GM23338 (cell line): ENCODE measurements around the gene CLEC3B. TPM values are rescaled to one million over a fixed set of nuclear protein-coding genes. Genes with fewer than 3 reads are reported as not detected.
A peak's percentile ranks its signal among the peaks of the same experiment; 100 is the strongest.

ENCODE experiments used
- ATAC-seq: fragments of 200-7000 bp; cut with Tn5 transposase; 3 replicates; pipeline ENCODE4 v1.9.1; 2020
- DNase-seq: peaks from one replicate; pipeline ENCODE4 v3.0.0-alpha.2; 2015; ENCODE audit warnings: low spot score
- H2AFZ ChIP-seq: fragments of 200-600 bp; sonication (generic); 2 replicates; pipeline ENCODE4 v1.8.0; 2016; ENCODE audit warnings: antibody characterized with exemption, mild to moderate bottlenecking, moderate library complexity
- H3F3A ChIP-seq: fragments of 200-600 bp; sonication (generic); replicated peaks from 2 replicates; pipeline ENCODE4 v1.8.0; 2017; ENCODE audit warnings: antibody characterized with exemption, mixed run types, low read depth
- H3K27ac ChIP-seq: fragments of 200-600 bp; sonication (generic); 2 replicates; pipeline ENCODE4 v1.6.1; 2016; ENCODE audit warnings: low read depth
- H3K27me3 ChIP-seq: fragments of 200-600 bp; sonication (generic); 2 replicates; pipeline ENCODE4 v1.8.0; 2016; ENCODE audit warnings: mild to moderate bottlenecking, mixed run types, moderate library complexity; ENCODE audit not compliant: insufficient read depth
- H3K36me3 ChIP-seq: fragments of 200-600 bp; sonication (generic); 2 replicates; pipeline ENCODE4 v1.8.0; 2016; ENCODE audit warnings: mild to moderate bottlenecking; ENCODE audit not compliant: insufficient read depth
- H3K4me1 ChIP-seq: fragments of 200-600 bp; sonication (generic); 2 replicates; pipeline ENCODE4 v1.8.0; 2016; ENCODE audit warnings: mild to moderate bottlenecking, moderate library complexity; ENCODE audit not compliant: insufficient read depth
- H3K4me2 ChIP-seq: fragments of 200-600 bp; sonication (generic); 2 replicates; pipeline ENCODE4 v1.7.1; 2017; ENCODE audit warnings: mixed run types
- H3K4me3 ChIP-seq: fragments of 200-600 bp; sonication (generic); 2 replicates; pipeline ENCODE4 v1.6.1; 2016; ENCODE audit warnings: mixed run types
- H3K79me2 ChIP-seq: fragments of 200-600 bp; sonication (generic); replicated peaks from 2 replicates; pipeline ENCODE4 v1.8.0; 2017; ENCODE audit warnings: mild to moderate bottlenecking; ENCODE audit not compliant: insufficient read depth
- H3K9me2 ChIP-seq: fragments of 200-600 bp; sonication (generic); 2 replicates; pipeline ENCODE4 v1.8.0; 2017; ENCODE audit not compliant: insufficient read depth
- H4K20me1 ChIP-seq: fragments of 200-600 bp; sonication (generic); replicated peaks from 2 replicates; pipeline ENCODE4 v1.8.0; 2017; ENCODE audit warnings: mild to moderate bottlenecking; ENCODE audit not compliant: insufficient read depth
- H3K27ac Mint-ChIP-seq: 2 replicates; pipeline ENCODE4 v1.8.0; 2020; ENCODE audit warnings: inconsistent platforms, mild to moderate bottlenecking, moderate library complexity, mixed read lengths
- H3K27me3 Mint-ChIP-seq: 3 replicates; pipeline ENCODE4 v1.8.0; 2022; ENCODE audit warnings: low read depth, mild to moderate bottlenecking, moderate library complexity, mixed read lengths, inconsistent platforms; ENCODE audit not compliant: insufficient read depth, poor library complexity
- H3K36me3 Mint-ChIP-seq: 3 replicates; pipeline ENCODE4 v1.8.0; 2021; ENCODE audit warnings: low read depth, mild to moderate bottlenecking, inconsistent platforms, moderate library complexity, mixed read lengths
- H3K4me1 Mint-ChIP-seq: 3 replicates; pipeline ENCODE4 v1.8.0; 2020; ENCODE audit warnings: mild to moderate bottlenecking, inconsistent platforms, mixed read lengths
- H3K4me3 Mint-ChIP-seq: 3 replicates; pipeline ENCODE4 v1.8.0; 2021; ENCODE audit warnings: moderate library complexity, mild to moderate bottlenecking, inconsistent platforms, mixed read lengths
- H3K9me3 Mint-ChIP-seq: 3 replicates; pipeline ENCODE4 v1.8.0; 2020; ENCODE audit warnings: moderate library complexity, mild to moderate bottlenecking, inconsistent platforms, mixed read lengths
- CREB1 ChIP-seq: fragments of 250-450 bp; sonication (Bioruptor Pico); IDR thresholded peaks from 2 replicates; pipeline ENCODE4 v1.5.0; 2020; ENCODE audit warnings: low read depth, mild to moderate bottlenecking, moderate library complexity
- EZH2 ChIP-seq: fragments of 200-600 bp; sonication (generic); IDR thresholded peaks from one replicate; pipeline ENCODE4 v1.8.0; 2017; ENCODE audit warnings: antibody characterized with exemption, mild to moderate bottlenecking, low read depth; ENCODE audit not compliant: unreplicated experiment
- EZH2phosphoT487 ChIP-seq: fragments of 200-600 bp; sonication (generic); IDR thresholded peaks from one replicate; pipeline ENCODE4 v1.8.1; 2018; ENCODE audit warnings: antibody characterized with exemption; ENCODE audit not compliant: unreplicated experiment
- JUNB ChIP-seq: IDR thresholded peaks from one replicate; pipeline ENCODE4 v1.6.1; 2016; ENCODE audit warnings: antibody characterized with exemption; ENCODE audit not compliant: unreplicated experiment
- ZNF331 ChIP-seq: fragments of 250-450 bp; sonication (Bioruptor Pico); IDR thresholded peaks from 2 replicates; pipeline ENCODE4 v1.5.0; 2020; ENCODE audit warnings: low read depth, mild to moderate bottlenecking, moderate library complexity
- polyA plus RNA-seq: library from polyadenylated mRNA; unstranded; fragments of >200 nt; fragmentation: Nextera tagmentation; extraction: Ambion mirVana; gene quantifications from 2 replicates; pipeline ENCODE4 v1.2.1, GENCODE V29; 2016
- total RNA-seq: library from RNA; depleted of rRNA; stranded (reverse); fragments of >200 nt; shearing (Covaris generic); gene quantifications from 2 replicates; pipeline ENCODE4 v1.2.3, GENCODE V29; 2014
- TF ChIP-seq, protein P1 (sequence below): fragments of 250-450 bp; sonication (Bioruptor Pico); IDR thresholded peaks from 2 replicates; pipeline ENCODE4 v1.5.0; 2020; ENCODE audit warnings: mild to moderate bottlenecking, moderate library complexity

Gene CLEC3B
- total and polyA plus RNA-seq, 2 experiments from 2014 or later: not detected

DNA sequence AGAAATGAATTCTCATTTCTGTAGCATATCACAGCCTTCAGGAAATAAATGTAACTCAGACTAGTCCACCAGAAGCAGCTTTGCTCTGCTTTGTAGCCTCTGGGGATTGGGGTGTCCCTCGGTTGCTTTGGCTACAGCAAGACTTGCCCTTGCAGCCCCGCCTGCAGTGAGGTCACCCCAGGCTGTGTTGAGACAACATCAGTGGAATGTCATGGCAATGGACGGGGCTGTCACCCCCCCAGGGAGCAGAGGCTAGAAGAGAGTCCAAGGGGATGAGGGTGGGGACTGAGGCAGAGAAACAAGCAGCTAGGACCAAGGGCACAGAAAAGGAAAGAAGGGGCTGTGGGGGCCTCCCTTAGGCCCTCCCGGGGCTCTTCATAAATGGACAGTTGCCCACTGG is 854 bp downstream of the CLEC3B start:
- H3K36me3 ChIP-seq: no peaks in the 10 kb centered on the region
- H3F3A ChIP-seq: no peaks in the 10 kb centered on the region
- H3K4me1 ChIP-seq: no peaks in the 10 kb centered on the region
- H3K4me3 ChIP-seq: no peak overlapping the region
- no peaks in the 10 kb centered on the region; the same call in 1 of the 2 replicates for H4K20me1 ChIP-seq
- Mint-ChIP-seq H3K27me3 (peaks cover 6% of the 10 kb centered on the region), H3K4me3 (no peak overlapping the region), H3K36me3 (no peaks in the 10 kb centered on the region), H3K9me3 (no peaks in the 10 kb centered on the region), H3K27ac (no peak overlapping the region), H3K4me1 (peaks cover 5% of the 10 kb centered on the region; the same call in 2 of the 3 replicates)
- no peak overlapping the region for H2AFZ ChIP-seq
- no peaks in the 10 kb centered on the region for H3K79me2 ChIP-seq
- H3K27me3 ChIP-seq: no peaks in the 10 kb centered on the region
- ATAC-seq: peak; percentile 26; the same call in 2 of the 3 replicates
- DNase-seq: no peak
- no peak for TF ChIP-seq ZNF331 (CRISPR knock-in tag)
- no peak for TF ChIP-seq EZH2phosphoT487
- TF ChIP-seq EZH2: no peak
- TF ChIP-seq JUNB: no peak
- TF ChIP-seq, protein P1, sequence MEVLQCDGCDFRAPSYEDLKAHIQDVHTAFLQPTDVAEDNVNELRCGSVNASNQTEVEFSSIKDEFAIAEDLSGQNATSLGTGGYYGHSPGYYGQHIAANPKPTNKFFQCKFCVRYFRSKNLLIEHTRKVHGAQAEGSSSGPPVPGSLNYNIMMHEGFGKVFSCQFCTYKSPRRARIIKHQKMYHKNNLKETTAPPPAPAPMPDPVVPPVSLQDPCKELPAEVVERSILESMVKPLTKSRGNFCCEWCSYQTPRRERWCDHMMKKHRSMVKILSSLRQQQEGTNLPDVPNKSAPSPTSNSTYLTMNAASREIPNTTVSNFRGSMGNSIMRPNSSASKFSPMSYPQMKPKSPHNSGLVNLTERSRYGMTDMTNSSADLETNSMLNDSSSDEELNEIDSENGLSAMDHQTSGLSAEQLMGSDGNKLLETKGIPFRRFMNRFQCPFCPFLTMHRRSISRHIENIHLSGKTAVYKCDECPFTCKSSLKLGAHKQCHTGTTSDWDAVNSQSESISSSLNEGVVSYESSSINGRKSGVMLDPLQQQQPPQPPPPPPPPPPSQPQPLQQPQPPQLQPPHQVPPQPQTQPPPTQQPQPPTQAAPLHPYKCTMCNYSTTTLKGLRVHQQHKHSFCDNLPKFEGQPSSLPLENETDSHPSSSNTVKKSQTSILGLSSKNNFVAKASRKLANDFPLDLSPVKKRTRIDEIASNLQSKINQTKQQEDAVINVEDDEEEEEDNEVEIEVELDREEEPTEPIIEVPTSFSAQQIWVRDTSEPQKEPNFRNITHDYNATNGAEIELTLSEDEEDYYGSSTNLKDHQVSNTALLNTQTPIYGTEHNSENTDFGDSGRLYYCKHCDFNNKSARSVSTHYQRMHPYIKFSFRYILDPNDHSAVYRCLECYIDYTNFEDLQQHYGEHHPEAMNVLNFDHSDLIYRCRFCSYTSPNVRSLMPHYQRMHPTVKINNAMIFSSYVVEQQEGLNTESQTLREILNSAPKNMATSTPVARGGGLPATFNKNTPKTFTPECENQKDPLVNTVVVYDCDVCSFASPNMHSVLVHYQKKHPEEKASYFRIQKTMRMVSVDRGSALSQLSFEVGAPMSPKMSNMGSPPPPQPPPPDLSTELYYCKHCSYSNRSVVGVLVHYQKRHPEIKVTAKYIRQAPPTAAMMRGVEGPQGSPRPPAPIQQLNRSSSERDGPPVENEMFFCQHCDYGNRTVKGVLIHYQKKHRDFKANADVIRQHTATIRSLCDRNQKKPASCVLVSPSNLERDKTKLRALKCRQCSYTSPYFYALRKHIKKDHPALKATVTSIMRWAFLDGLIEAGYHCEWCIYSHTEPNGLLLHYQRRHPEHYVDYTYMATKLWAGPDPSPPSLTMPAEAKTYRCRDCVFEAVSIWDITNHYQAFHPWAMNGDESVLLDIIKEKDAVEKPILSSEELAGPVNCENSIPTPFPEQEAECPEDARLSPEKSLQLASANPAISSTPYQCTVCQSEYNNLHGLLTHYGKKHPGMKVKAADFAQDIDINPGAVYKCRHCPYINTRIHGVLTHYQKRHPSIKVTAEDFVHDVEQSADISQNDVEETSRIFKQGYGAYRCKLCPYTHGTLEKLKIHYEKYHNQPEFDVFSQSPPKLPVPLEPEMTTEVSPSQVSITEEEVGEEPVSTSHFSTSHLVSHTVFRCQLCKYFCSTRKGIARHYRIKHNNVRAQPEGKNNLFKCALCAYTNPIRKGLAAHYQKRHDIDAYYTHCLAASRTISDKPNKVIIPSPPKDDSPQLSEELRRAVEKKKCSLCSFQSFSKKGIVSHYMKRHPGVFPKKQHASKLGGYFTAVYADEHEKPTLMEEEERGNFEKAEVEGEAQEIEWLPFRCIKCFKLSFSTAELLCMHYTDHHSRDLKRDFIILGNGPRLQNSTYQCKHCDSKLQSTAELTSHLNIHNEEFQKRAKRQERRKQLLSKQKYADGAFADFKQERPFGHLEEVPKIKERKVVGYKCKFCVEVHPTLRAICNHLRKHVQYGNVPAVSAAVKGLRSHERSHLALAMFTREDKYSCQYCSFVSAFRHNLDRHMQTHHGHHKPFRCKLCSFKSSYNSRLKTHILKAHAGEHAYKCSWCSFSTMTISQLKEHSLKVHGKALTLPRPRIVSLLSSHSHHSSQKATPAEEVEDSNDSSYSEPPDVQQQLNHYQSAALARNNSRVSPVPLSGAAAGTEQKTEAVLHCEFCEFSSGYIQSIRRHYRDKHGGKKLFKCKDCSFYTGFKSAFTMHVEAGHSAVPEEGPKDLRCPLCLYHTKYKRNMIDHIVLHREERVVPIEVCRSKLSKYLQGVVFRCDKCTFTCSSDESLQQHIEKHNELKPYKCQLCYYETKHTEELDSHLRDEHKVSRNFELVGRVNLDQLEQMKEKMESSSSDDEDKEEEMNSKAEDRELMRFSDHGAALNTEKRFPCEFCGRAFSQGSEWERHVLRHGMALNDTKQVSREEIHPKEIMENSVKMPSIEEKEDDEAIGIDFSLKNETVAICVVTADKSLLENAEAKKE (CRISPR knock-in tag): no peak
- H3K9me2 ChIP-seq: no peaks in the 10 kb centered on the region
- no peak overlapping the region for H3K27ac ChIP-seq
- no peak overlapping the region for H3K4me2 ChIP-seq

DNA sequence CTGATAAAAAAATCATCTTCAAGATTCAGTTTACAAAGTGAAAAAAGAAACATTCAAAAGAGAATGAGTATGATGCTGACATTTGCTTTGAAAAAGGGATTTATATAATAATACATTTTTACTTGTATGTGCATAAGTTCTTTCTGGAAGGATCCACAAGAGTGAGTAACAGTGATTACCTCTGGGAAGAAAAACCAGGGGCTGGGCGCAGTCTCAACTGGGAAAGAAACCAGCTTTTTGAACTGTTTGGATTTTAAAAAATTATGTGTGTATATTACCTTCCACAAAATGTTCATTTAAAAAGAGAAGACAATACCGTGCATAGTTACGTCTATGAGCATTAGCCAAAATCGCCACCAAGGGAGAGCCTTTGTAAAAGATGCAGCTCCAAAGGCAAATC is 1.3 kb downstream of the CLEC3B start:
- ATAC-seq: no peak
- Histone ChIP-seq H3K4me3 (no peak overlapping the region), H3K27me3 (no peaks in the 10 kb centered on the region), H3K36me3 (no peaks in the 10 kb centered on the region), H3K9me2 (no peaks in the 10 kb centered on the region), H3K79me2 (no peaks in the 10 kb centered on the region), H4K20me1 (no peaks in the 10 kb centered on the region; the same call in 1 of the 2 replicates), H3K4me1 (no peaks in the 10 kb centered on the region), H3K4me2 (no peak overlapping the region), H3K27ac (no peak overlapping the region), H2AFZ (no peak overlapping the region), H3F3A (no peaks in the 10 kb centered on the region)
- Mint-ChIP-seq H3K36me3 (no peaks in the 10 kb centered on the region), H3K27me3 (peaks cover 6% of the 10 kb centered on the region), H3K4me1 (peaks cover 5% of the 10 kb centered on the region; the same call in 2 of the 3 replicates), H3K9me3 (no peaks in the 10 kb centered on the region), H3K27ac (no peak overlapping the region), H3K4me3 (no peak overlapping the region)
- DNase-seq: no peak
- TF ChIP-seq, protein P1 (CRISPR knock-in tag): no peak
- TF ChIP-seq CREB1: no peak
